ENCODE data around the gene RNF223.

DNA sequence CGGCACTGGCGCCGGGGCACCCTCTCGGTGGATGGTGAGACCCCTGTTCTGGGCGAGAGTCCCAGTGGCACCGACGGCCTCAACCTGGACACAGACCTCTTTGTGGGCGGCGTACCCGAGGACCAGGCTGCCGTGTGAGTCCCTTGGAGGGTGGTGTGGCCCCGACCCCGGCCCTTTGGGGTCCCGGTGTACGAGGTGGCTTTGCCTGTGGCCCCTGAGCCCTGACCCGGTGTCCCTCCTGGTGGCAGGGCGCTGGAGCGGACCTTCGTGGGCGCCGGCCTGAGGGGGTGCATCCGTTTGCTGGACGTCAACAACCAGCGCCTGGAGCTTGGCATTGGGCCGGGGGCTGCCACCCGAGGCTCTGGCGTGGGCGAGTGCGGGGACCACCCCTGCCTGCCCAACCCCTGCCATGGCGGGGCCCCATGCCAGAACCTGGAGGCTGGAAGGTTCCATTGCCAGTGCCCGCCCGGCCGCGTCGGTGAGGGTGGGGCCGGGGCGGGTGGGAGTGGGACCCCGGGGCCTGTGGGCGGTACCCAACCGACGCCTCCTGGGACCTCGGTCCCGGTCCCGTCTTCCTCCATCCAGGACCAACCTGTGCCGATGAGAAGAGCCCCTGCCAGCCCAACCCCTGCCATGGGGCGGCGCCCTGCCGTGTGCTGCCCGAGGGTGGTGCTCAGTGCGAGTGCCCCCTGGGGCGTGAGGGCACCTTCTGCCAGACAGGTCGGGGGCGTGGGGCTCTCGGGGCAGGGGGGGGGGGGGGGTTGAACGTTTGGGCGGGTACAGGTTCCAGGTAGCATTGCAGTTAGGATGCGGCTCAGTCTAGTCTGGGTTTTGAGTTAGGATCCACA, 24.6 kb downstream of the RNF223 start:
- TF ChIP-seq EZH2 (IDR thresholded peaks at IDR 0.05; ENCODE audit: insufficient read depth, poor library complexity, severe bottlenecking) (no peak), EZH2phosphoT487 (IDR thresholded peaks at IDR 0.05; ENCODE audit: insufficient read depth, low read depth) (no peak)
